Endothelial cell of umbilical vein (primary cell): ENCODE data around the gene MCTP1.

Source experiments
- CTCF ChIP-seq, 2 donors: IDR thresholded peaks; 1 replicate in 1 of 2; 2 replicates in 1 of 2; pipeline ENCODE4 v1.5.1; 2011; ENCODE audit warnings: low read length in 2 of 2, mild to moderate bottlenecking in 2 of 2, moderate library complexity in 2 of 2, control low read depth in 1 of 2, inconsistent platforms in 1 of 2, low read depth in 1 of 2; ENCODE audit not compliant: insufficient read depth in 1 of 2; ENCODE audit errors: extremely low read depth in 1 of 2
- EZH2 ChIP-seq: IDR thresholded peaks from 2 replicates; pipeline ENCODE4 v1.6.1; 2012; ENCODE audit warnings: borderline replicate concordance, low read depth, mild to moderate bottlenecking, moderate library complexity, low read length, inconsistent platforms; ENCODE audit not compliant: severe bottlenecking
- FOS ChIP-seq: IDR thresholded peaks from 2 replicates; pipeline ENCODE4 v1.6.1; 2011; ENCODE audit warnings: mild to moderate bottlenecking, low read length, moderate library complexity, borderline replicate concordance; ENCODE audit not compliant: insufficient read depth
- JUN ChIP-seq: IDR thresholded peaks from 2 replicates; pipeline ENCODE4 v1.6.1; 2011; ENCODE audit warnings: borderline replicate concordance, low read depth; ENCODE audit not compliant: insufficient read length, insufficient read depth
- POLR2A ChIP-seq: IDR thresholded peaks from 2 replicates; pipeline ENCODE4 v1.6.1; 2012; ENCODE audit warnings: low read depth, mild to moderate bottlenecking, control low read depth, low read length
- POLR2AphosphoS5 ChIP-seq: IDR thresholded peaks from 2 replicates; pipeline ENCODE4 v1.6.1; 2012; ENCODE audit warnings: low read depth, mild to moderate bottlenecking, control low read depth, low read length, moderate library complexity; ENCODE audit not compliant: insufficient read depth

GRCh38 chr5:95222836-95223235, 62.1 kb downstream of the MCTP1 start:
- TF ChIP-seq CTCF (IDR thresholded peaks at IDR 0.05; ENCODE audit: extremely low read depth in 1 of 2, insufficient read depth in 1 of 2, low read depth in 1 of 2, low read length in 2 of 2) (no peak), POLR2A (no peak), EZH2 (no peak), POLR2AphosphoS5 (no peak), JUN (no peak), FOS (no peak)
